COR-L47 (cell line): ENCODE measurements around the gene DONSON.

ENCODE experiments used
- DNase-seq: peaks from one replicate; lab custom pipeline; 2025; lab: John Stamatoyannopoulos, UW

Gene DONSON

GRCh38 chr21:33541756-33542639 lies 46.5 kb downstream of the DONSON start, which contains the start of gene GART:
Gene GART (minus strand): TSS chr21:33542117. CDS start chr21:33539315, 2,802 bp downstream.
- DNase-seq = peak; percentile 85

- no peak for DNase-seq
Observed at GRCh38 chr21:33541105-33541711, 47.3 kb downstream of the DONSON start.

- DNase-seq = no peak
Observed at GRCh38 chr21:33540711-33541104, 47.8 kb downstream of the DONSON start.

- no peak for DNase-seq
Observed at GRCh38 chr21:33539616-33540015, 48.9 kb downstream of the DONSON start.

- DNase-seq = no peak
Observed at GRCh38 chr21:33537212-33537611, 51.3 kb downstream of the DONSON start.

GRCh38 chr21:33531007-33531406 lies 57.5 kb downstream of the DONSON start:
- DNase-seq = no peak
